ENCODE measurements around the gene GRIN2A.

GRIN2A gene

GRCh38 chr16:9736547-9736946 is 445.7 kb downstream of the GRIN2A start:
- DNase-seq, result no peak

- DNase-seq, result no peak
These were observed 459.1 kb downstream of the GRIN2A start for GRCh38 chr16:9723136-9723535.

- DNase-seq, result no peak
These were observed 468.3 kb downstream of the GRIN2A start for GRCh38 chr16:9713907-9714306.

GRCh38 chr16:9713156-9713555 is 469.1 kb downstream of the GRIN2A start:
- no peak for DNase-seq

GRCh38 chr16:9708972-9709620 is 473.1 kb downstream of the GRIN2A start:
- DNase-seq, result no peak

GRCh38 chr16:9706217-9706836 is 475.9 kb downstream of the GRIN2A start:
- DNase-seq, result no peak

- no peak for DNase-seq
These were observed 478.5 kb downstream of the GRIN2A start for GRCh38 chr16:9703731-9704130.

Measured in activated naive CD4-positive, alpha-beta T cell treated with Interleukin-2 at 50 U/mL for 16 hours (primary cell).